Mucosa of gallbladder (tissue), 1 donor: ENCODE measurements around the gene ABCG4. TPM values are rescaled to one million over a fixed set of nuclear protein-coding genes. Genes with fewer than 3 reads are reported as not detected.
A peak's percentile ranks its signal among the peaks of the same experiment; 100 is the strongest.
"Not testable (repeated sequence)": the region's sequence is repeated elsewhere in the genome, so short reads cannot be mapped to it uniquely, and the experiment has no call there.

Experiments
- DNase-seq: peaks from one replicate; pipeline ENCODE4 v3.0.0-alpha.2; 2020; ENCODE audit warnings: low spot score
- total RNA-seq: library from RNA; stranded (reverse); gene quantifications from one replicate; pipeline ENCODE4 v1.2.1, GENCODE V29; 2021
- donor health status: DM: no; HTN: no; CAD: no.

ABCG4 gene
- total RNA-seq, 1 donor from 2014 or later = 0.17 TPM

DNA sequence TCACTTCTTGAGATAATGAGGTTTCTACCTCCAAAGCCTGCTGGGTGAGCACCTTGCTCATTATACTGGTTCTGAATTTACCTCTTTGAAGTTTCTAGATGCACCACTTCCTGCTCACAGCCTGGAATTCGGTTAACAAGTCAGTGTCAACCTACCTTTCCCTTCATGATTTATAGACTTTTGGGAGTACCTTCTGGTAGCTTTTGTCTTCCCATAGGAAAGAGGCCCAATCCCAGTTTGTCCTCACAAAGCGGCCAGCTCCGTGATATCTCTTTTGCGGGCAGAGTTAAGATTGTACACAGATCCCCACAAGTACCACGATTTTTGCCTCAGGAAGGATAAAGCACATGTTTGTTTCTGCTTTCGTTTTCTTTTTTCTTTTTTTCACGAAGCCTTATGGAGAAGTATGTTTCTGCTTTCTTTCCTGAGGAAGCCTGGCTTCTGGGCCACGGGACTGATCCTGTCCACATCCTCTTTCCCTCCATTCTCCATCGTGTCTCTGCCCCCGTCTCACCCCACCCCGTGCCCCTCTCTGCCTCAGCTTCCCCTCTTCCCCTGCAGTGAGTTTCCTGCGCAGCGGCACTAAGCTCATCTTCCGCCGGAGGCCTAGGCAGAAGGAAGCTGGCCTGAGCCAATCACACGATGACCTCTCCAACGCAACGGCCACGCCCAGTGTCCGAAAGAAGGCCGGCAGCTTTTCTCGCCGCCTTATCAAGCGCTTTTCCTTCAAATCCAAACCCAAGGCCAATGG is 33.2 kb upstream of the ABCG4 start:
- DNase-seq = peak; percentile 40

DNA sequence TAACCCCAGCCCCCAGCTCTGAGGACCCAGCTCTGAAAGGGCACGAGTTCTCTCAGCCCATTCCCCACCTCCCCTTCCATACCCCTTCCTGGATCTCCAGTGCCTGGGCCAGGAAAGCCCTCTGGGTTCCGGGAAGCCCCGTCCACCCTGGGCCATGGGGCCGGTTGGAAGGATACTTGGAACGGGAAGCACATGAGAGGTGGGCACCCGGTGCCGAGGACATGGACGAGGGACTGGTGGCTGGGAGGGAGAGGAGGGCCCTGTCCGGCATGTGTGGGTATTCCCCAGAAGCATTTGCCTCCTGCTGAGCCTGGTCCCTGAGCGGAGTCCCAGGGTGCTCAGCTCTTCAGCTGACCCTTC is 32.6 kb upstream of the ABCG4 start:
- no peak for DNase-seq

GRCh38 chr11:119116601-119117000 is 32.3 kb upstream of the ABCG4 start:
- no peak for DNase-seq

GRCh38 chr11:119117004-119117706 is 31.7 kb upstream of the ABCG4 start:
- no peak for DNase-seq

- DNase-seq = no peak
Measured at GRCh38 chr11:119118227-119118626, 30.6 kb upstream of the ABCG4 start.

DNA sequence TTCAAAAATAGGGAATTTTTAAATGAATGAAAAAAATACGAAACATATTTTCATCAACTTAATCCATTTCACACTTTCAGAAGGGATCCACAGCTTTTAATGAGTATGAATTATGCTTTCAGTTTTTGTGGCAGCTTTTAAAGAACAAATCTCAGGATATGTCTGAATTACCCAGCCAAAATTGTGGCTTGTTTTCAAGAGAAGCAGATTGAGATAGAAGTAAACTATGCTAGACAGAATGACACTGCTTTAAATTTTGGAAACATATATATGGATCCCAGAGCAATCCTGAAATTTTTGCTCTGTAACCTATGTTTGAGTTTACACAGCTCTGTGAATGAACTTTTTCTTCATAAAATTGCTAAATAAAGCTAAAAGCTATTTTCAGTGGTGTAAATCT is 29.9 kb upstream of the ABCG4 start:
- no peak for DNase-seq

GRCh38 chr11:119120639-119121007 is 28.2 kb upstream of the ABCG4 start:
- no peak for DNase-seq

DNA sequence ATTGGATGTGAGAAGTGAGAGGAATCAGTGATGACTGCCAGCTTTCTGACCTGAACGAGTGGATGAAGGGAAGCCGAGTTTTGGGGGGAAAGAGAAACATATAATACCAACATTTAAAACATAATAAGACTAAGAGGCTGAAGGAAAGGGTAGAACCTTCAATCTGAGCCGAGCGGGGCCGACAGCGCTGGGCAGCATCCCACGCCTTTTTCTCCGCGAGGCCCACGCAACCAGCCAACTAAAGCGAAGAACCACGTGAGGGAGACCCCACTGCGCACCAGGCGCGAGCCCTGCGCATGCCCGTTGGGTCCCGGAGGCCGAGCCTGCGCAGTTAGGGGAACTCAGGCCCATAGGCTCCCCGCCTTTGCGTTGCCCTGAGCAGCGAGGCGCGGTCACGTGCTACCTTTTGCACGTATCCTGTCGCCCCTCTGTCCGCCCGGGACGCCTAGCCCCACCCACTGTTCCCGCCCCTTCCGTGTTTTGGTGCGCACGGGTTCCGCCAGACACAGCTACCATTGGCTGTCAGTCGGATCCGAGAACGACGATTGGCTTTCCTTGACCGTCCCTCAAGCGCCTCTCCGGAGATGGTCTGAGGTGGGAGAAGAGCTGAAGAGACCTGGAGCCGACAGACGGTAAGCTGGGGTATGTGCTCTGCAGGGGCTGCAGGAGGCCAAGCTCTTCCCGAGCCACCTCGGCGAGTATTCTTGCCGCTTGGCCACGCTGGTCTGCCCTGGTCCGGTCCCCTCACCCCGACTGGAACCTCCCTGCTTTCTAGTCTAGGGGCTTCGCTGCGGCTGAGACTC is 27.6 kb upstream of the ABCG4 start, which contains the start of gene HINFP:
HINFP (plus strand) TSS at position 573 of the 803 bp plus-strand sequence. CDS start 5,365 bp downstream, outside the sequence.
- peak; percentile 99 for DNase-seq

DNA sequence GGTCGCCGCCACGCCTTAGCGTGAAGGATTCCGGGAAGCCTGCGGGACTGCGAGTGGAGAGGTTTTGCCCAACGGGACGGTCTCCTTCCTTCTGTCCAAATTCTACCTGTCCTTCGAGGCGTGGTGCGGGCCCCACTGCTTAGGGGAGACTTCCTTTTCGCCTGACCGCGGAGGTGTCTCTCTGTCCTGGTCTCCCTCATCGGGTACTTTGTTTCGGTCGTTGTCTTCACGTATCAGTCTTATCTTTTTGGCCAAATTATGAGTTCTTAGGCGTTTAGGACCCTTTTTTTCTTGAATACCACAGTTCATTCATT is 27.1 kb upstream of the ABCG4 start:
- DNase-seq = no peak

GRCh38 chr11:119125821-119126220 is 23.0 kb upstream of the ABCG4 start:
- DNase-seq = no peak

DNA sequence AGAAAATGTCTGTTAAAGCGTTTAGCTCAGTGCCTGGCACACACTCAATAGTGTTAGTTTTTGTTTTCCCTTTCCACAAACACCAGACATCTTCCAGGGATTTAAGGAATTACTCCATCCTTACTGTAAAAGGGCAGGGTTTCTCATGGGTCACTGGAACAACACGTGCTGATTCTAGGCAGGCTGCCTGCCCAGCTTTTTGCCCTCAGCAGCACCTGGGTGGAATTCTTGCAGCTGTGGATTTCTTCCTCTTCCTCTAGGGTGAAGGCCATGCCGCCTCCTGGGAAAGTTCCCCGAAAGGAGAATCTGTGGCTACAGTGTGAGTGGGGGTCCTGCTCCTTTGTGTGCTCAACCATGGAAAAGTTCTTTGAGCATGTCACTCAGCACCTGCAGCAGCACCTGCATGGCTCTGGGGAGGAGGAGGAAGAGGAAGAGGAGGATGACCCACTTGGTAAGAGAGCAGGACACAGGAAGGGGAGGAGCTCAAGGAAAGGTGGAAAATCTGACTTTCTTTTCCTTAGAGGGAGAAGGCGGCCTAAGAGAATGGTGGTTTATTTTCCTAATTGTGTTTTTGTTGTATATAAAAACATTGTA is 22.1 kb upstream of the ABCG4 start:
- DNase-seq = no peak

DNA sequence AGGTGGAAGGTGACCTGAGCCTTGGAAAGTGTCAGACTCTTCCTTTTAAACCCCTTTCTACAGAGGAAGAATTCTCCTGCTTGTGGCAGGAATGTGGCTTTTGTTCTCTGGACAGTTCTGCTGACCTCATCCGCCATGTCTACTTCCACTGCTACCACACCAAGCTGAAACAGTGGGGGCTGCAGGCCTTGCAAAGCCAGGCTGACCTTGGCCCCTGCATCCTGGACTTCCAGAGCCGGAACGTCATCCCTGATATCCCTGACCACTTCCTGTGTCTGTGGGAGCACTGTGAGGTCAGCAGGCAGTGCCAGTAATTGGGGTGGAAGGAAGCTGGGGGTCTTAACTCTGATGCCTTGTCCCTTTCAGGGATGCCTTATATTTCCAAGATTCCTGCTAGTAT is 18.2 kb upstream of the ABCG4 start:
- DNase-seq = no peak

DNA sequence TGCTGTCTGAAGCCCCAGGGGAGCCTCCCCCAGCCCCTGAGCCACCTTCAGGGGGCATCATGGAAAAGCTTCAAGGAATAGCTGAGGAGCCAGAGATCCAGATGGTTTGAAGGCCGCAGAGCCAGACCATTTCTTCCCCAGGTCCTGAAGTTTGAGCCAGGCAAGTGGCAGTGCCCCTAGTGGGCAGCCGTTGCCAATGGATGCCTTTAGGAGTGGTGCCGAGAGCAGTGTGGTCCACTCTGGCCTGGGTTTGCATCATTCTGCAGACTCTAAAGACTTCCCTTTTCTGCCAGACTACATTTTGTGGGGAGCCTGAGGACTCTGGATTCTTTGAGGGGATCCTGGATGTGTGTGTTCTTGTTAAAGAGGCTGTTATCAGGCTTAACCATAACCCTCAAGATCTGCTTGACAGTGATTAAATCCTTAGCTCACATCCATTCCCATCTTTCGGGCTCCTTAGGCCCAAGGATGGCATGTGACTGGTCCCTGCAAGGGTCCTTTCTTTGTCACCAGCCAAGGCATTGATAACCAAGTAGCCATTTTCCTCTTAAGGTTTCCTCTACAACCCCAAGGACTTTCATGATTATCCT is 14.4 kb upstream of the ABCG4 start:
- no peak for DNase-seq

GRCh38 chr11:119139276-119139675 is 9.6 kb upstream of the ABCG4 start:
- not testable (repeated sequence) for DNase-seq

DNA sequence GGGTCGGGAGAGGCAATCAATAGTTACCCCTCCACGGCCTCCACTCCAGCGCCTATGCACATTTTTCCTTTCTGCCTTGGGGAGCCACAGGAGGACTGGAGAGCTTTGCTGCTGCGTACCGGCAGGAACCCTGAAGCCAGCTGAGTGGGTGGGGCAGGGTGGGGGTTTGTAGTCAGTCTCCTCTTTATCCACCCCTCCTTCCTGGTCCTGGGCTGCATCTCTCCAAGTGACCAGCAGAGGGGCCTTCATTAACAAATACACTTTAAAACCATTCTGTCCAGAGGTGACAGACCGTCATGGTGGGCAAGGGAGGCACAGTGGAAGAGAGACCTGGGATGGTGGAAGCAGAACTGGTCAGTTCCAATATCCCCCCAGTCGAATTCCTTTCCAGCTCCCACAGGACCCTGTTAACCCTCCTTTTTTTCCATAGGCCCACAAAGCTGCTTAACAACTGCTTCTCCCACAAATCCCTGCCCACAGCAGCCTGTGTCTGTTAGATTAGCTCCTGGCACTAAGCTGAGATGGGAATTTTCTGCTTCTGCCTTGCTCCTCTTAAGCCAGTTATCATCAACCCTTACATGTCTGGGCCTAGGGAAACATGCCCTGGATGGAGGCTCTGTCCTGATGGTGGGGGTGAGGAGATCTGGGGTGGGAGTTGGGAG is 3.9 kb upstream of the ABCG4 start:
- DNase-seq = peak; percentile 47

DNA sequence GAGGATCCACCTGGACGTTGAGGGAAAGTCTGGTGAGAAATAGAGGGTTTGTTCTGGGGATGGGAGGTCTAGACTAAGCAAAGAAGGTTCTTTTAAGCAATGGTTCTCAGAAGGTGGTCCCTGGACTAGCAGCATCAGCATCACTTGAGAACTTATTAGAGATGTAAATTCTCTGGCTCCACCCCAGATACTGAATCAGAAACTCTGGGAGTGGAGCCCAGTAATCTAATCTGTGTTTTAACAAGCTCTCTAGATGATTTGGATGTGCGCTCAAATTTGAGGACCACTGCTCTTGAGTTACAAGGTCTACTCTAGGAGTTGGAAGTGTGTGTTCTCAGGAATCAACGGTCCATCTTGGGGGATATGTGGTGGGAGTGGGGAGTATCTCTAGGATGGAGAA is 3.3 kb upstream of the ABCG4 start:
- no peak for DNase-seq

- no peak for DNase-seq
Measured at GRCh38 chr11:119147604-119148333, 1.1 kb upstream of the ABCG4 start.

DNA sequence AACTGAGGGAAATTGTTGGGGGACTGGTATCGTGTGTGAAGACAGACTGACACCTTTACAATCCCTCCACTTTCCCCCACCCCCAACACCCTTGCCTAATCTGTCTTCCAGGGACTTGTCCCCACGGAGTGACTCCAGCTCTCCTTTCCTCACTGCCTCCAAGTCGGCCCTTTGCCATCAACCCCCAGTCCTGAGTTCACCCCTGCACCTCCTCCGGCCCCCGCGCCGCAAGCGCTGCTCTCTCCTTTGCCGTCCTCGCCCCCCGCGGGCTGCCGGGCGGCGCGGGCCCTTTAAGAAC is 183 bp upstream of the ABCG4 start:
- DNase-seq = no peak

DNA sequence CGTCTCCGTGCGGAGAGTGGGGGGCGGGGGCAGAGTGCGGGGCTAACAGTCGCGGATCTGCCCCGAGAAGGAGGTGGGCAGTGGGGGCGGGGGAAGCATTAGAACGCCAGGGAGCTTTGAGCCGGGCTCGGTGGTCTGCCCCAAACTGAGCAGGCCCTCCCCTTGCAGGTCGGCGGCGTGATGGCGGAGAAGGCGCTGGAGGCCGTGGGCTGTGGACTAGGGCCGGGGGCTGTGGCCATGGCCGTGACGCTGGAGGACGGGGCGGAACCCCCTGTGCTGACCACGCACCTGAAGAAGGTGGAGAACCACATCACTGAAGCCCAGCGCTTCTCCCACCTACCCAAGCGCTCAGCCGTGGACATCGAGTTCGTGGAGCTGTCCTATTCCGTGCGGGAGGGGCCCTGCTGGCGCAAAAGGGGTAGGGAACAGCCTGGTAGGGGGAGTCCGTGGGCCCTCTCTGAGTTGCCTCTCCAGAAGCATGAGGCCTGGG is 979 bp downstream of the ABCG4 start:
- no peak for DNase-seq

DNA sequence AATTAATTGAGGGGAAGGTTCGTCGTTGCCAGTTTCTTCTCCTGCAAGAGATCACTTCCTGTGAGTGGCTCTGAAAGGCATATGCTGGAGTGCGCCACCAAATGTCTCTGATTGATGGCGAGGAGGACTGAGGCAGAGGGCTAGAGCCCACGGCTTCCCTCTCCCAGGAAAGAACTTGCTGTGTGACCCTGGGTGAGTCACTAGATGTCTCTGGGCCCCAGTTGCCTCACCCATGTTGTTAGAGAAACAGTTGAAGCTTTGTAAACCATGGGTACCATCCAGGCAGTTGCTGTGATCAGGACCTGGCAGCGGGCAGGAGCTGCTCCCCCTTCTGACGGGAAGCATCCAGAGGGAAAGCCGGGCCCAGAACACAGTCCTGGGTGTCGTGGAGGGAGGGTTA is 3.2 kb downstream of the ABCG4 start:
- no peak for DNase-seq

GRCh38 chr11:119152604-119153003 is 3.8 kb downstream of the ABCG4 start:
- no peak for DNase-seq
